SW 1271 (cell line): ENCODE data around the gene FAM193B.
A peak's percentile ranks its signal among the peaks of the same experiment; 100 is the strongest.
"Not testable (repeated sequence)": the region's sequence is repeated elsewhere in the genome, so short reads cannot be mapped to it uniquely, and the experiment has no call there.

ENCODE experiments used
- DNase-seq, 2 experiments: peaks; one replicate each; lab custom pipeline; 2025; lab: John Stamatoyannopoulos, UW

FAM193B gene

GRCh38 chr5:177537389-177538361, 16.7 kb downstream of the FAM193B start:
- DNase-seq = peak in 1 of 2 experiments; percentile 22

- DNase-seq = no peak
These were observed 18.0 kb downstream of the FAM193B start for GRCh38 chr5:177536386-177536785.

- DNase-seq = no peak
These were observed 19.2 kb downstream of the FAM193B start for GRCh38 chr5:177535125-177535524.

- DNase-seq = not testable (repeated sequence)
These were observed 19.9 kb downstream of the FAM193B start for GRCh38 chr5:177534433-177534832.

GRCh38 chr5:177531209-177531940, 23.0 kb downstream of the FAM193B start:
- DNase-seq = no peak

GRCh38 chr5:177530638-177531037, 23.7 kb downstream of the FAM193B start:
- no peak for DNase-seq

GRCh38 chr5:177529247-177530203, 24.8 kb downstream of the FAM193B start:
- no peak for DNase-seq

- DNase-seq = no peak
These were observed 25.7 kb downstream of the FAM193B start for GRCh38 chr5:177528631-177529030.

GRCh38 chr5:177527595-177527994, 26.8 kb downstream of the FAM193B start:
- DNase-seq = no peak

GRCh38 chr5:177526791-177527190, 27.6 kb downstream of the FAM193B start:
- DNase-seq = no peak

GRCh38 chr5:177526191-177526590, 28.2 kb downstream of the FAM193B start:
- no peak for DNase-seq

GRCh38 chr5:177524941-177525655, 29.3 kb downstream of the FAM193B start:
- DNase-seq = no peak

GRCh38 chr5:177524539-177524900, 29.8 kb downstream of the FAM193B start:
- no peak for DNase-seq

GRCh38 chr5:177523711-177524538, 30.4 kb downstream of the FAM193B start:
- DNase-seq = no peak

GRCh38 chr5:177520916-177521513, 33.3 kb downstream of the FAM193B start:
- no peak for DNase-seq

- DNase-seq = no peak
These were observed 34.1 kb downstream of the FAM193B start for GRCh38 chr5:177520271-177520670.

GRCh38 chr5:177519463-177520235, 34.7 kb downstream of the FAM193B start:
- no peak for DNase-seq

- peak; percentile 99 to 100 for DNase-seq
These were observed 37.5 kb downstream of the FAM193B start, which contains the start of gene DDX41 for GRCh38 chr5:177516601-177517568. Gene DDX41, minus strand, starts transcription at chr5:177516961. Its CDS starts 16 bp downstream, at chr5:177516945.
